HepG2 (cell line): Measurements from ENCODE around the gene ABCG4. TPM values are rescaled to one million over a fixed set of nuclear protein-coding genes. Genes with fewer than 3 reads are reported as not detected.

Experiments used
- CHCHD3 ChIP-seq: sonication (generic); formaldehyde crosslinking; IDR thresholded peaks from 2 replicates; pipeline ENCODE4 v1.8.0; 2022; ENCODE audit warnings: mild to moderate bottlenecking, missing genetic modification reagents, moderate library complexity
- CREM ChIP-seq, 2 experiments: sonication (generic) in 1 of 2; formaldehyde crosslinking in 1 of 2; IDR thresholded peaks; 2 replicates each; pipeline versions ENCODE4 v1.4.0 to v1.6.1; 2016 to 2020; ENCODE audit warnings: antibody characterized with exemption in 1 of 2, mild to moderate bottlenecking in 1 of 2, missing genetic modification reagents in 1 of 2
- FOXM1 ChIP-seq: sonication (generic); formaldehyde crosslinking; IDR thresholded peaks from 2 replicates; pipeline ENCODE4 v1.5.0; 2020; ENCODE audit warnings: missing genetic modification reagents
- ISL2 ChIP-seq: sonication (generic); formaldehyde crosslinking; IDR thresholded peaks from 2 replicates; pipeline ENCODE4 v1.5.0; 2020; ENCODE audit warnings: missing genetic modification reagents
- KLF11 ChIP-seq: IDR thresholded peaks from 2 replicates; pipeline ENCODE4 v1.6.1; 2016; ENCODE audit warnings: missing compliant biosample characterization
- MEF2D ChIP-seq: sonication (generic); formaldehyde crosslinking; IDR thresholded peaks from 2 replicates; pipeline ENCODE4 v1.5.1; 2020; ENCODE audit warnings: mild to moderate bottlenecking, missing genetic modification reagents
- MXD3 ChIP-seq: IDR thresholded peaks from 2 replicates; pipeline ENCODE4 v1.6.1; 2016; ENCODE audit warnings: mild to moderate bottlenecking, missing biosample characterization, missing genetic modification reagents
- PHF21A ChIP-seq: sonication (generic); formaldehyde crosslinking; IDR thresholded peaks from 2 replicates; pipeline ENCODE4 v1.5.0; 2020; ENCODE audit warnings: mild to moderate bottlenecking, missing genetic modification reagents
- REPIN1 ChIP-seq: sonication (generic); formaldehyde crosslinking; IDR thresholded peaks from 2 replicates; pipeline ENCODE4 v1.8.0; 2022; ENCODE audit warnings: missing genetic modification reagents, low read depth, mild to moderate bottlenecking, borderline replicate concordance
- RFX5 ChIP-seq: IDR thresholded peaks from 2 replicates; pipeline ENCODE4 v1.6.1; 2011; ENCODE audit warnings: low read depth, low read length, improper control_type of control experiment
- SP5 ChIP-seq: IDR thresholded peaks from 2 replicates; pipeline ENCODE4 v1.6.1; 2016; ENCODE audit warnings: low read depth, borderline replicate concordance
- SRSF1 ChIP-seq: fragments of 200-400 bp; formaldehyde crosslinking; optimal IDR thresholded peaks from 2 replicates; pipeline ENCODE3; 2017; ENCODE audit warnings: mild to moderate bottlenecking, low read depth, low read length, moderate library complexity
- TMF1 ChIP-seq: sonication (generic); formaldehyde crosslinking; IDR thresholded peaks from 2 replicates; pipeline ENCODE4 v1.8.1; 2022; ENCODE audit warnings: low read depth, missing genetic modification reagents
- XBP1 ChIP-seq: sonication (generic); formaldehyde crosslinking; IDR thresholded peaks from 2 replicates; pipeline ENCODE4 v1.5.0; 2020; ENCODE audit warnings: missing genetic modification reagents
- YY1 ChIP-seq: IDR thresholded peaks from 2 replicates; pipeline ENCODE4 v1.6.1; 2011; ENCODE audit warnings: low read length, low read depth, moderate library complexity, mild to moderate bottlenecking; ENCODE audit not compliant: insufficient read depth, insufficient replicate concordance
- ZFP37 ChIP-seq: sonication (generic); formaldehyde crosslinking; IDR thresholded peaks from 2 replicates; pipeline ENCODE4 v1.4.0; 2020; ENCODE audit warnings: missing genetic modification reagents, borderline replicate concordance
- ZFX ChIP-seq: sonication (generic); formaldehyde crosslinking; IDR thresholded peaks from 2 replicates; pipeline ENCODE4 v1.4.0; 2020; ENCODE audit warnings: mild to moderate bottlenecking, low read depth, missing genetic modification reagents, moderate library complexity
- ZNF263 ChIP-seq: sonication (generic); formaldehyde crosslinking; IDR thresholded peaks from 2 replicates; pipeline ENCODE4 v1.4.0; 2020; ENCODE audit warnings: missing genetic modification reagents
- ZNF350 ChIP-seq: sonication (generic); formaldehyde crosslinking; IDR thresholded peaks from 2 replicates; pipeline ENCODE4 v1.4.0; 2020; ENCODE audit warnings: mild to moderate bottlenecking, low read depth, missing genetic modification reagents, borderline replicate concordance
- ZNF773 ChIP-seq: sonication (generic); formaldehyde crosslinking; IDR thresholded peaks from 2 replicates; pipeline ENCODE4 v1.4.0; 2020; ENCODE audit warnings: missing genetic modification reagents, borderline replicate concordance
- ZNF788 ChIP-seq: sonication (generic); formaldehyde crosslinking; IDR thresholded peaks from 2 replicates; pipeline ENCODE4 v1.5.0; 2020; ENCODE audit warnings: mild to moderate bottlenecking, missing genetic modification reagents, borderline replicate concordance
- polyA plus RNA-seq, 8 experiments: library from polyadenylated mRNA; depleted of rRNA in 3 of 8; stranded (reverse) in 7 of 8; unstranded in 1 of 8; fragments of >200 nt; fragmentation: Illumina TruSeq in 4 of 8; extraction: Trizol in 4 of 8; gene quantifications; 2 replicates each; pipeline versions ENCODE4 v1.2.1 to v1.2.3, GENCODE V29; 2011 to 2016; ENCODE audit warnings: low read depth in 4 of 8, missing spikeins in 1 of 8, mixed read lengths in 1 of 8; ENCODE audit not compliant: insufficient read depth in 1 of 8
- total RNA-seq, 5 experiments: library from RNA; depleted of rRNA; stranded (reverse); fragments of >200 nt; fragmentation: Illumina TruSeq; extraction: Trizol; gene quantifications; 2 replicates each; pipeline ENCODE4 v1.2.3, GENCODE V29; 2016; ENCODE audit warnings: low read depth in 1 of 5
- TF ChIP-seq, protein P1 (sequence below): sonication (generic); formaldehyde crosslinking; IDR thresholded peaks from 2 replicates; pipeline ENCODE4 v1.4.0; 2020; ENCODE audit warnings: missing genetic modification reagents, low read depth, mild to moderate bottlenecking, borderline replicate concordance
- TF ChIP-seq, protein P2 (sequence below): IDR thresholded peaks from 2 replicates; pipeline ENCODE4 v1.6.1; 2012; ENCODE audit warnings: inconsistent platforms
- TF ChIP-seq, protein P3 (sequence below): sonication (generic); formaldehyde crosslinking; IDR thresholded peaks from 2 replicates; pipeline ENCODE4 v1.9.0; 2021; ENCODE audit warnings: missing genetic modification reagents, mild to moderate bottlenecking, borderline replicate concordance

The ABCG4 gene
- total and polyA plus RNA-seq, 2 of the 13 experiments (the other 11 are each of a cell fraction or from before 2014, with no cell fraction given) = not detected

DNA sequence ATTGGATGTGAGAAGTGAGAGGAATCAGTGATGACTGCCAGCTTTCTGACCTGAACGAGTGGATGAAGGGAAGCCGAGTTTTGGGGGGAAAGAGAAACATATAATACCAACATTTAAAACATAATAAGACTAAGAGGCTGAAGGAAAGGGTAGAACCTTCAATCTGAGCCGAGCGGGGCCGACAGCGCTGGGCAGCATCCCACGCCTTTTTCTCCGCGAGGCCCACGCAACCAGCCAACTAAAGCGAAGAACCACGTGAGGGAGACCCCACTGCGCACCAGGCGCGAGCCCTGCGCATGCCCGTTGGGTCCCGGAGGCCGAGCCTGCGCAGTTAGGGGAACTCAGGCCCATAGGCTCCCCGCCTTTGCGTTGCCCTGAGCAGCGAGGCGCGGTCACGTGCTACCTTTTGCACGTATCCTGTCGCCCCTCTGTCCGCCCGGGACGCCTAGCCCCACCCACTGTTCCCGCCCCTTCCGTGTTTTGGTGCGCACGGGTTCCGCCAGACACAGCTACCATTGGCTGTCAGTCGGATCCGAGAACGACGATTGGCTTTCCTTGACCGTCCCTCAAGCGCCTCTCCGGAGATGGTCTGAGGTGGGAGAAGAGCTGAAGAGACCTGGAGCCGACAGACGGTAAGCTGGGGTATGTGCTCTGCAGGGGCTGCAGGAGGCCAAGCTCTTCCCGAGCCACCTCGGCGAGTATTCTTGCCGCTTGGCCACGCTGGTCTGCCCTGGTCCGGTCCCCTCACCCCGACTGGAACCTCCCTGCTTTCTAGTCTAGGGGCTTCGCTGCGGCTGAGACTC is 27.6 kb upstream of the ABCG4 start, which contains the start of gene HINFP (continued):
- TF ChIP-seq TMF1 (peak; percentile 93; the same call in 1 of the 2 replicates), PHF21A (peak; percentile 23; the same call in 1 of the 2 replicates), ZFP37 (CRISPR knock-in tag) (peak; percentile 87), YY1 (peak; percentile 19), CHCHD3 (CRISPR knock-in tag) (0 out of 2 replicates have a peak, but pooled peaks have one; percentile 18), ISL2 (peak; percentile 62), ZNF263 (CRISPR knock-in tag) (0 out of 2 replicates have a peak, but pooled peaks have one; percentile 38), ZFX (peak; percentile 85), ZNF350 (CRISPR knock-in tag) (peak; percentile 52; the same call in 1 of the 2 replicates), RFX5 (no peak), CREM (IDR thresholded peaks at IDR 0.05) (peak; percentile 76), CREM (CRISPR knock-in tag; IDR thresholded peaks at IDR 0.05) (no peak), ZNF788 (CRISPR knock-in tag) (peak; percentile 72; the same call in 1 of the 2 replicates), REPIN1 (CRISPR knock-in tag) (peak; percentile 89), MEF2D (0 out of 2 replicates have a peak, but pooled peaks have one; percentile 17), MXD3 (CRISPR knock-in tag) (peak; percentile 87; the same call in 1 of the 2 replicates), KLF11 (CRISPR knock-in tag) (peak; percentile 60; the same call in 1 of the 2 replicates), XBP1 (no peak), SRSF1 (peak; percentile 60), FOXM1 (CRISPR knock-in tag) (0 out of 2 replicates have a peak, but pooled peaks have one; percentile 33), SP5 (CRISPR knock-in tag) (peak; percentile 52; the same call in 1 of the 2 replicates), ZNF773 (CRISPR knock-in tag) (peak; percentile 85; the same call in 1 of the 2 replicates)
- TF ChIP-seq, protein P1, sequence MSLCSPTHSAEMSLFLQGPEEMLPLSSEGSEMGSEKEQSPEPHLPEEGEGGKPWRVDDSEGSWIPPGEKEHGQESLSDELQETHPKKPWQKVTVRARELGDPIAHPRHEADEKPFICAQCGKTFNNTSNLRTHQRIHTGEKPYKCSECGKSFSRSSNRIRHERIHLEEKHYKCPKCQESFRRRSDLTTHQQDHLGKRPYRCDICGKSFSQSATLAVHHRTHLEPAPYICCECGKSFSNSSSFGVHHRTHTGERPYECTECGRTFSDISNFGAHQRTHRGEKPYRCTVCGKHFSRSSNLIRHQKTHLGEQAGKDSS = no peak
- TF ChIP-seq, protein P2, sequence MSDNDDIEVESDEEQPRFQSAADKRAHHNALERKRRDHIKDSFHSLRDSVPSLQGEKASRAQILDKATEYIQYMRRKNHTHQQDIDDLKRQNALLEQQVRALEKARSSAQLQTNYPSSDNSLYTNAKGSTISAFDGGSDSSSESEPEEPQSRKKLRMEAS = peak; percentile 99
- TF ChIP-seq, protein P3, sequence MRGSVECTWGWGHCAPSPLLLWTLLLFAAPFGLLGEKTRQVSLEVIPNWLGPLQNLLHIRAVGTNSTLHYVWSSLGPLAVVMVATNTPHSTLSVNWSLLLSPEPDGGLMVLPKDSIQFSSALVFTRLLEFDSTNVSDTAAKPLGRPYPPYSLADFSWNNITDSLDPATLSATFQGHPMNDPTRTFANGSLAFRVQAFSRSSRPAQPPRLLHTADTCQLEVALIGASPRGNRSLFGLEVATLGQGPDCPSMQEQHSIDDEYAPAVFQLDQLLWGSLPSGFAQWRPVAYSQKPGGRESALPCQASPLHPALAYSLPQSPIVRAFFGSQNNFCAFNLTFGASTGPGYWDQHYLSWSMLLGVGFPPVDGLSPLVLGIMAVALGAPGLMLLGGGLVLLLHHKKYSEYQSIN (CRISPR knock-in tag) = no peak
